HepG2 (cell line): ENCODE measurements around the gene CHCHD1. TPM values are rescaled to one million over a fixed set of nuclear protein-coding genes. Genes with fewer than 3 reads are reported as not detected.

Experiments
- ATAC-seq: fragments of 200-7000 bp; cut with Tn5 transposase; 3 replicates; pipeline ENCODE4 v1.9.1; 2020; ENCODE audit warnings: mild to moderate bottlenecking, moderate library complexity
- BruUV-seq: library from RNA; stranded (reverse); fragments of 400-500 nt; replicated peaks from 2 replicates; lab custom pipeline; 2021; lab: Mats Ljungman, UMichigan
- CTCF ChIA-PET: fragments of 300-600 bp; formaldehyde crosslinking; extraction: SDS; loops from one replicate; lab custom pipeline; 2021; ENCODE audit warnings: low total read pairs, inconsistent platforms, low intra/inter-chr PET ratio; lab: Yijun Ruan, JAX
- POLR2A ChIA-PET: fragments of 350-600 bp; sonication (Branson Sonifier 250); formaldehyde crosslinking; loops from one replicate; lab custom pipeline; 2020; ENCODE audit warnings: antibody characterized with exemption, inconsistent platforms; lab: Yijun Ruan, JAX
- DNase-seq: peaks from one replicate; pipeline ENCODE4 v3.0.0-alpha.2; 2015; ENCODE audit warnings: low spot score
- FAIRE-seq: peaks from 3 replicates; lab custom pipeline; 2011; peaks lifted over from hg19 to GRCh38; lab: Jason Lieb, UNC
- H2AFZ ChIP-seq: one replicate; pipeline ENCODE4 v1.6.1; 2011; ENCODE audit warnings: low read length, inconsistent platforms
- H3K27ac ChIP-seq: fragments of 300-600 bp; 3 replicates; pipeline ENCODE4 v1.8.0; 2011; ENCODE audit warnings: mixed run types, mild to moderate bottlenecking, mixed read lengths, low read length, inconsistent platforms; ENCODE audit not compliant: insufficient read depth; ENCODE audit errors: extremely low read length
- H3K27me3 ChIP-seq, 2 experiments: fragments of 200-600 bp in 1 of 2; 2 replicates in 1 of 2; 3 replicates in 1 of 2; pipeline versions ENCODE4 v1.6.0 to v1.8.0; 2011; ENCODE audit warnings: low read length in 2 of 2, mild to moderate bottlenecking in 2 of 2, moderate library complexity in 2 of 2, inconsistent platforms in 1 of 2; ENCODE audit not compliant: insufficient read depth in 2 of 2, control insufficient read depth in 1 of 2
- H3K36me3 ChIP-seq, 2 experiments: fragments of 200-600 bp in 1 of 2; replicated peaks in 1 of 2; 2 replicates in 1 of 2; 3 replicates in 1 of 2; pipeline versions ENCODE4 v1.5.1 to v1.8.0; 2011; ENCODE audit warnings: low read length in 2 of 2, inconsistent platforms in 1 of 2; ENCODE audit not compliant: insufficient read depth in 2 of 2, control insufficient read depth in 1 of 2
- H3K4me1 ChIP-seq: 2 replicates; pipeline ENCODE4 v1.5.1; 2012; ENCODE audit warnings: low read length, inconsistent platforms; ENCODE audit not compliant: insufficient read depth
- H3K4me2 ChIP-seq: 2 replicates; pipeline ENCODE4 v1.6.0; 2011; ENCODE audit warnings: low read depth, low read length, inconsistent platforms
- H3K4me3 ChIP-seq, 3 experiments: fragments of 200-600 bp in 1 of 3; sonication (generic), shearing (Covaris generic) in 1 of 3; replicated peaks in 1 of 3; 2 replicates each; pipeline ENCODE4 v1.5.1; 2011 to 2016; ENCODE audit warnings: low read length in 3 of 3, inconsistent platforms in 2 of 3, low read depth in 2 of 3, mild to moderate bottlenecking in 2 of 3, control low read depth in 1 of 3, mixed read lengths in 1 of 3; ENCODE audit not compliant: insufficient read depth in 1 of 3
- H3K79me2 ChIP-seq: one replicate; pipeline ENCODE4 v1.6.1; 2011; ENCODE audit warnings: low read length, inconsistent platforms; ENCODE audit not compliant: insufficient read depth
- H3K9ac ChIP-seq: 2 replicates; pipeline ENCODE4 v1.6.0; 2011; ENCODE audit warnings: mild to moderate bottlenecking, low read depth, low read length, inconsistent platforms; ENCODE audit not compliant: insufficient read depth
- H3K9me3 ChIP-seq: 2 replicates; pipeline ENCODE4 v1.5.1; 2012; ENCODE audit warnings: mild to moderate bottlenecking, low read length
- H4K20me1 ChIP-seq: 2 replicates; pipeline ENCODE4 v1.6.0; 2011; ENCODE audit warnings: inconsistent platforms, mild to moderate bottlenecking, low read length, moderate library complexity; ENCODE audit not compliant: insufficient read depth
- BRD4 ChIP-seq: sonication (generic); formaldehyde crosslinking; IDR thresholded peaks from 2 replicates; pipeline ENCODE4 v1.4.0; 2020; ENCODE audit warnings: missing genetic modification reagents
- FOSL2 ChIP-seq: sonication (generic); formaldehyde crosslinking; IDR thresholded peaks from 2 replicates; pipeline ENCODE4 v1.4.0; 2020; ENCODE audit warnings: missing genetic modification reagents
- FOXK1 ChIP-seq: sonication (generic); formaldehyde crosslinking; IDR thresholded peaks from 2 replicates; pipeline ENCODE4 v1.4.0; 2020; ENCODE audit warnings: low read depth, missing genetic modification reagents, borderline replicate concordance
- FOXP1 ChIP-seq, 2 experiments: fragments of 450-650 bp in 1 of 2; IDR thresholded peaks; 2 replicates each; pipeline ENCODE4 v1.6.1; 2017 to 2018; ENCODE audit warnings: antibody characterized with exemption in 1 of 2
- LCORL ChIP-seq, 2 experiments: fragments of 450-650 bp in 1 of 2; sonication (generic) in 1 of 2; formaldehyde crosslinking in 1 of 2; IDR thresholded peaks; 2 replicates each; pipeline versions ENCODE4 v1.5.0 to v1.6.1; 2017 to 2020; ENCODE audit warnings: antibody characterized with exemption in 1 of 2, missing genetic modification reagents in 1 of 2
- NR1H2 ChIP-seq: sonication (generic); formaldehyde crosslinking; IDR thresholded peaks from 2 replicates; pipeline ENCODE4 v1.8.1; 2022; ENCODE audit warnings: low read depth, missing genetic modification reagents, borderline replicate concordance
- RFXAP ChIP-seq: sonication (generic); formaldehyde crosslinking; IDR thresholded peaks from 2 replicates; pipeline ENCODE4 v1.4.0; 2020; ENCODE audit warnings: missing genetic modification reagents, borderline replicate concordance
- SIN3A ChIP-seq: IDR thresholded peaks from 2 replicates; pipeline ENCODE4 v1.6.1; 2011; ENCODE audit warnings: low read depth, mild to moderate bottlenecking, control low read depth, low read length, borderline replicate concordance
- SOX6 ChIP-seq, 2 experiments: fragments of 450-650 bp in 1 of 2; sonication (generic) in 1 of 2; formaldehyde crosslinking in 1 of 2; IDR thresholded peaks; 2 replicates each; pipeline versions ENCODE4 v1.4.0 to v1.6.1; 2017 to 2020; ENCODE audit warnings: antibody characterized with exemption in 1 of 2, mild to moderate bottlenecking in 1 of 2, missing genetic modification reagents in 1 of 2
- SRSF1 ChIP-seq: fragments of 200-400 bp; formaldehyde crosslinking; optimal IDR thresholded peaks from 2 replicates; pipeline ENCODE3; 2017; ENCODE audit warnings: mild to moderate bottlenecking, low read depth, low read length, moderate library complexity
- SSRP1 ChIP-seq: IDR thresholded peaks from 2 replicates; pipeline ENCODE4 v1.6.1; 2016; ENCODE audit warnings: control low read depth
- ZFP62 ChIP-seq: sonication (generic); formaldehyde crosslinking; IDR thresholded peaks from 2 replicates; pipeline ENCODE4 v1.4.0; 2020; ENCODE audit warnings: missing genetic modification reagents
- ZNF12 ChIP-seq: sonication (generic); formaldehyde crosslinking; IDR thresholded peaks from 2 replicates; pipeline ENCODE4 v1.5.0; 2020; ENCODE audit warnings: missing genetic modification reagents
- ZNF138 ChIP-seq: sonication (generic); formaldehyde crosslinking; IDR thresholded peaks from 2 replicates; pipeline ENCODE4 v1.5.0; 2020; ENCODE audit warnings: mild to moderate bottlenecking, low read depth, missing genetic modification reagents
- ZNF260 ChIP-seq: sonication (generic); formaldehyde crosslinking; IDR thresholded peaks from 2 replicates; pipeline ENCODE4 v1.4.0; 2020; ENCODE audit warnings: missing genetic modification reagents, low read depth, mild to moderate bottlenecking, borderline replicate concordance
- ZNF292 ChIP-seq: sonication (generic); formaldehyde crosslinking; IDR thresholded peaks from 2 replicates; pipeline ENCODE4 v1.8.1; 2022; ENCODE audit warnings: mild to moderate bottlenecking, low read depth, missing genetic modification reagents, borderline replicate concordance
- ZNF44 ChIP-seq: sonication (generic); formaldehyde crosslinking; IDR thresholded peaks from 2 replicates; pipeline ENCODE4 v1.5.1; 2020; ENCODE audit warnings: mild to moderate bottlenecking, missing genetic modification reagents
- ZNF569 ChIP-seq: sonication (generic); formaldehyde crosslinking; IDR thresholded peaks from 2 replicates; pipeline ENCODE4 v1.5.0; 2020; ENCODE audit warnings: mild to moderate bottlenecking, missing genetic modification reagents, moderate library complexity, borderline replicate concordance
- ZNF629 ChIP-seq: sonication (generic); formaldehyde crosslinking; conservative IDR thresholded peaks from 2 replicates; pipeline ENCODE4 v1.5.0; 2020; ENCODE audit warnings: missing genetic modification reagents
- ZNF83 ChIP-seq: sonication (generic); formaldehyde crosslinking; IDR thresholded peaks from 2 replicates; pipeline ENCODE4 v1.4.0; 2020; ENCODE audit warnings: missing genetic modification reagents, mild to moderate bottlenecking, borderline replicate concordance
- WGBS: methylation state at CpG from one replicate; pipeline ENCODE4 v1.1.6; 2017; ENCODE audit warnings: low lambda C conversion rate; 5-methylcytosine and 5-hydroxymethylcytosine counted together
- in situ Hi-C: cut with HindIII; loops from 2 replicates; pipeline ENCODE4 v1.10.0; 2017; ENCODE audit warnings: low pct_unique_long_range_greater_than_20kb; ENCODE audit not compliant: extremely low pct_ligation_motif_present
- intact Hi-C: fragments of 100-400 bp; cut with micrococcal nuclease; formaldehyde crosslinking; loops from one replicate; pipeline ENCODE4 v1.10.0; 2022; ENCODE audit not compliant: unreplicated experiment
- polyA plus RNA-seq, 8 experiments: library from polyadenylated mRNA; depleted of rRNA in 3 of 8; stranded (reverse) in 7 of 8; unstranded in 1 of 8; fragments of >200 nt; fragmentation: Illumina TruSeq in 4 of 8; extraction: Trizol in 4 of 8; gene quantifications; 2 replicates each; pipeline versions ENCODE4 v1.2.1 to v1.2.3, GENCODE V29; 2011 to 2016; ENCODE audit warnings: low read depth in 4 of 8, missing spikeins in 1 of 8, mixed read lengths in 1 of 8; ENCODE audit not compliant: insufficient read depth in 1 of 8
- total RNA-seq, 5 experiments: library from RNA; depleted of rRNA; stranded (reverse); fragments of >200 nt; fragmentation: Illumina TruSeq; extraction: Trizol; gene quantifications; 2 replicates each; pipeline ENCODE4 v1.2.3, GENCODE V29; 2016; ENCODE audit warnings: low read depth in 1 of 5
- TF ChIP-seq, protein P1 (sequence below): sonication (generic); formaldehyde crosslinking; IDR thresholded peaks from 2 replicates; pipeline ENCODE4 v1.5.1; 2020; ENCODE audit warnings: missing genetic modification reagents, mild to moderate bottlenecking, borderline replicate concordance

The CHCHD1 gene
- total and polyA plus RNA-seq, 2 of the 13 experiments (the other 11 are each of a cell fraction or from before 2014, with no cell fraction given) = 36.9 to 71.2 TPM

DNA sequence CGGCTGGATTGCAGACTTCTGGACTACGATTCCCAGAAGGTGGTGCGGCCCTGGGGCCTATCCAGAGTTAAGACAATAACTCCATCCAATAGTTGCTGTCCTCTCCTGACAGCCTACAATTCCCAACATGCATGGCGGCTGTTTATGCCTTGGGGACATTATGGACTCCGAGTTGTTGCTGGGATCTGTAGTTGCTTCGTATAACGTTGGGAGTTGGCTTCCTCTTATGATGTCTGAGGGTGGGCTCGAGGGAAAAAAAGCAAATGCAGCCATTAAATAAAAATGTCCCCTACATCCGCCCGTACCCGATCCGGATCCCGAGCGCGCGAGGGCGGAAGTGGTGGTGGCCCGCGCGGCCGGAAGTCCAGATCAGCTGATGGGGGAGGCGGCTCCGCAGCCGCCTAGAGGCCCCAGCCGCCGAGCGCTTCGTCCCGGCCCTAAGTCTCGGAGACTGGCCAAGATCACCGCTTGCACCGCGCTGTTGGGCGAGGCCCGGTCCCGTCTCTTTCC, 3.4 kb downstream of the CHCHD1 start, which contains the start of gene ZSWIM8 (continued):
- TF ChIP-seq ZNF569 (CRISPR knock-in tag) (no peak), ZNF44 (CRISPR knock-in tag) (no peak), FOXK1 (CRISPR knock-in tag) (peak; percentile 97), SSRP1 (CRISPR knock-in tag) (no peak), ZNF12 (no peak), NR1H2 (CRISPR knock-in tag) (no peak)
- TF ChIP-seq, protein P1, sequence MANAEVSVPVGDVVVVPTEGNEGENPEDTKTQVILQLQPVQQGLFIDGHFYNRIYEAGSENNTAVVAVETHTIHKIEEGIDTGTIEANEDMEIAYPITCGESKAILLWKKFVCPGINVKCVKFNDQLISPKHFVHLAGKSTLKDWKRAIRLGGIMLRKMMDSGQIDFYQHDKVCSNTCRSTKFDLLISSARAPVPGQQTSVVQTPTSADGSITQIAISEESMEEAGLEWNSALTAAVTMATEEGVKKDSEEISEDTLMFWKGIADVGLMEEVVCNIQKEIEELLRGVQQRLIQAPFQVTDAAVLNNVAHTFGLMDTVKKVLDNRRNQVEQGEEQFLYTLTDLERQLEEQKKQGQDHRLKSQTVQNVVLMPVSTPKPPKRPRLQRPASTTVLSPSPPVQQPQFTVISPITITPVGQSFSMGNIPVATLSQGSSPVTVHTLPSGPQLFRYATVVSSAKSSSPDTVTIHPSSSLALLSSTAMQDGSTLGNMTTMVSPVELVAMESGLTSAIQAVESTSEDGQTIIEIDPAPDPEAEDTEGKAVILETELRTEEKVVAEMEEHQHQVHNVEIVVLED = peak; percentile 69; the same call in 1 of the 2 replicates
- TF ChIP-seq, all 625 proteins: peak for 121

DNA sequence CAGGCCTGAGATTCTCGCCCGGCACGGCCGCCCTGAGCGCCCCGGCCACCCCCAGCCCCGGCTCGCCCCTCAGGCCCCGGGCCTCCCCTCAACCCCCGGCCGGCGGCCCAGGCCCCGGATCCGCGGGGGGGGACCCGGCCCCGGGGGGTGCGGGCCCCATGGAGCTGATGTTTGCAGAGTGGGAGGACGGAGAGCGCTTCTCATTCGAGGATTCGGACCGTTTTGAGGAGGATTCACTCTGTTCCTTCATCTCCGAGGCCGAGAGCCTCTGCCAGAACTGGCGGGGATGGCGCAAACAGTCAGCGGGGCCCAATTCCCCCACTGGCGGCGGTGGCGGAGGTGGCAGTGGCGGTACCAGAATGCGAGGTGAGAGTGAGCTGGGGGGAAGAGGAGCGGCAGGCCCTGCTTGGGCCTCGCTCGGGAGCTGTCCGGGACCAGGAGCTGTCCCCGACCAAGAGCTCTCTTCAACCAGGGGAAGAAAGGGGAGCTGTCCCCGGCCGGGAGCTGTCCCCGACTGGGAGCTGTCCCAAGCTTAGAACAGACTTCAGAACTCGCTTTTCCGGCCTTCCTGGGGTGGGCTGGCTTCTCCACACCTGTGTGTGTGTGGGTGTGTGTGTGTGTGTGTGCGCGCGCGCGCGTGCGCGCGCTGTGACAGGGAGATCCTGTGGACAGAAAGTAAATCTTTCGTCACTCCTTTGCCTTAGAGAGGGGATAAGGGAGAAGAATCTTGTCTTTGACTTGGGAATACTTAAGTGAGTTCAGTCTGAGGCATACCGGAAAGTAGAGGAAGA, 4.1 kb downstream of the CHCHD1 start:
- WGBS = under 1% methylated on average over 25 of the region's 54 CpGs
- H3K36me3 ChIP-seq = peaks cover 8 to 18% of the 10 kb centered on the region in 2 experiments; a peak in 4 of 5 replicates
- H3K79me2 ChIP-seq = peaks cover 55% of the 10 kb centered on the region
- DNase-seq = no peak
- 0 out of 2 replicates have a peak, but pooled peaks cover 2% of the 10 kb centered on the region for H4K20me1 ChIP-seq
- BruUV-seq = no TSS peak
- intact Hi-C loops (no loop called here), in situ Hi-C loops (no loop called here)
- ChIA-PET CTCF (no interaction called here), POLR2A (interaction anchor here (0.9 to 3.7 kb wide), 11 partner anchors 13 to 290 kb away, joined by 3 to 16 read pairs (median 5); partner anchors contain the start of gene PPP3CB)
- no peak for FAIRE-seq
- no peaks in the 10 kb centered on the region for H3K9me3 ChIP-seq
- peak overlapping the region; percentile 70 for H3K27ac ChIP-seq
- ATAC-seq = peak; percentile 48
- H3K4me3 ChIP-seq = peak overlapping the region; percentile 75 to 95 (median 90)
- peak overlapping the region; percentile 63 for H3K4me2 ChIP-seq
- peaks cover 48% of the 10 kb centered on the region for H3K4me1 ChIP-seq
- no peak overlapping the region for H2AFZ ChIP-seq
- peak overlapping the region; percentile 75 for H3K9ac ChIP-seq
- no peaks in the 10 kb centered on the region; a peak in 1 of 5 replicates for H3K27me3 ChIP-seq
- TF ChIP-seq ZNF138 (CRISPR knock-in tag) (no peak), SOX6 (IDR thresholded peaks at IDR 0.05) (no peak), SOX6 (CRISPR knock-in tag; IDR thresholded peaks at IDR 0.05) (no peak), ZNF83 (CRISPR knock-in tag) (0 out of 2 replicates have a peak, but pooled peaks have one; percentile 46), BRD4 (CRISPR knock-in tag) (no peak), LCORL (IDR thresholded peaks at IDR 0.05) (no peak), LCORL (CRISPR knock-in tag; IDR thresholded peaks at IDR 0.05) (peak; percentile 55; the same call in 1 of the 2 replicates), SRSF1 (peak; percentile 45), ZNF629 (CRISPR knock-in tag) (no peak), RFXAP (0 out of 2 replicates have a peak, but pooled peaks have one; percentile 0), ZNF260 (CRISPR knock-in tag) (no peak), FOSL2 (CRISPR knock-in tag) (no peak), SIN3A (no peak; the same call in 1 of the 2 replicates), ZFP62 (CRISPR knock-in tag) (no peak), ZNF292 (no peak), FOXP1 (IDR thresholded peaks at IDR 0.05) (no peak), FOXP1 (CRISPR knock-in tag; IDR thresholded peaks at IDR 0.05) (no peak)
